Fibroblast of mammary gland (primary cell): ENCODE results near the gene PDGFC.
"Not testable (repeated sequence)": the region's sequence is repeated elsewhere in the genome, so short reads cannot be mapped to it uniquely, and the experiment has no call there.

Experiments used
- DNase-seq: peaks from one replicate; pipeline ENCODE4 v3.0.0-alpha.2; 2010; ENCODE audit warnings: low read depth
- H3K4me3 ChIP-seq: 2 replicates; pipeline ENCODE4 v1.5.1; 2011; ENCODE audit warnings: low read depth, mild to moderate bottlenecking, low read length, moderate library complexity; ENCODE audit not compliant: control insufficient read depth
- CTCF ChIP-seq: conservative IDR thresholded peaks from 2 replicates; pipeline ENCODE4 v1.5.1; 2011; ENCODE audit warnings: low read depth, low read length, inconsistent platforms; ENCODE audit not compliant: control insufficient read depth, insufficient read depth

The PDGFC gene

DNA sequence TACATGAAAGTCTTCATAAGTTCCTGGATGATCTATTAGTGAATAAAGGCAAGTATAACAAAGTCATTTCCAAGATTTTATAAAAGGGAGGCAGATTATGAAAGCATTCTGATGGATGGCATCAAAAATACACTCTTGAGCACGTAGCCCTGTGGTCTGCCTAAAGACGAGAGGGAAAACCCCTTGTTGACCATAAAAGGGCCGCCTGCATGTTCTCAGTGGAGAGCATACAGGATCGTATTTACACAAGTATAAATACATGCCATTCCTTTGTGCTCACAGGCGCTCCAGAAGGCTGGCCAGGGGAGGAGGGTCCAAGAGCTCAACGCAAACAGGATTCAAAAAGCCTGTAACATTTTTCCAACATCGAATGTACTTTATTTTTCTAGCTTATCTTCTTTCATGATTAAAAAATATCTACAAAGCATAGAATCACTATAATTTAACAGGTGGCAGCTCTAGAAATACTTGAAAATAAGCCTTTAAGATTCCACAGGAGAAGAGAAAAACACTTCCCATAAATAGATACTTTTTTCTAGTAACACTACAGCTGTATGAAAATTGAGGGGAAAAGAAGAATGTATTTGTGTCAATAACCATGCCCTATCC, 29.6 kb downstream of the PDGFC start:
- TF ChIP-seq CTCF, result no peak
- DNase-seq, result peak; percentile 80
- H3K4me3 ChIP-seq, result no peak overlapping the region

DNA sequence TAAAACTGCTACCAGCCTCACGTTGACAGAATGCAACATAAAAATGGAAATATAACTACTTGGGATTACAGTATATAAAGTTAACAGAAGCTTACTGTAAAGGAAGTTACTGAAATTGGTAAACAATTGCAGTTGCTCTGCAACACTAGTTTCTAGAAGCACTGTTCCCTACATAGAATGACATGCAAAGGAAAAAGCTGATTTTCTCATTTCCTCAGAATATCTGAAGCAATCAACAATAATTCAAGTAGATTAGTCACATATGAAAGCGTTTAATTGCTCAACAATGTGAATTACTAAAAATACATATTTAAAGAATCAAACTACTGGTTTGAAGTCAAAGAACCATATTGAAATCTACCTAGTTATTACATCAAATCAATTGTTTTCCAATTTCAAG, 31.8 kb downstream of the PDGFC start:
- TF ChIP-seq CTCF, result no peak
- peak; percentile 62 for DNase-seq
- H3K4me3 ChIP-seq, result no peak overlapping the region

- TF ChIP-seq CTCF, result no peak
- H3K4me3 ChIP-seq, result no peak overlapping the region
- no peak for DNase-seq
These were observed 32.5 kb downstream of the PDGFC start for GRCh38 chr4:156939139-156939538.

DNA sequence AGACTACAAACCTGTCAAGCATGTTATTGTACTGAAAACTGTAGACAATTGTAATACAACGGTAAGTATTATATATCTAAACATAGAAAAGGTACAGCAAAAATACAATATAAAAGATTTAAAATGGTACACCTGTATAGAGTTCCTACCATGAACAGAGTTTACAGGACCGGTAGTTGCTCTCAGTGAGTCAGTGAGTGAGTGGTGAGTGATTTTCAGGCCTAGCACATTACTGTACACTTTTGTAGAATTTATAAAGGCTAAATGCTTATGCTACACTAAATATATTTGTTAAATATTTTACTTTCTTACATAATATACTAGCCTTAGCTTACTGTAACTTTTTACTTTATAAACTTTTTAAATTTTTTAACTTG, 37.4 kb downstream of the PDGFC start:
- no peak for DNase-seq
- no peak overlapping the region for H3K4me3 ChIP-seq
- no peak for TF ChIP-seq CTCF

DNA sequence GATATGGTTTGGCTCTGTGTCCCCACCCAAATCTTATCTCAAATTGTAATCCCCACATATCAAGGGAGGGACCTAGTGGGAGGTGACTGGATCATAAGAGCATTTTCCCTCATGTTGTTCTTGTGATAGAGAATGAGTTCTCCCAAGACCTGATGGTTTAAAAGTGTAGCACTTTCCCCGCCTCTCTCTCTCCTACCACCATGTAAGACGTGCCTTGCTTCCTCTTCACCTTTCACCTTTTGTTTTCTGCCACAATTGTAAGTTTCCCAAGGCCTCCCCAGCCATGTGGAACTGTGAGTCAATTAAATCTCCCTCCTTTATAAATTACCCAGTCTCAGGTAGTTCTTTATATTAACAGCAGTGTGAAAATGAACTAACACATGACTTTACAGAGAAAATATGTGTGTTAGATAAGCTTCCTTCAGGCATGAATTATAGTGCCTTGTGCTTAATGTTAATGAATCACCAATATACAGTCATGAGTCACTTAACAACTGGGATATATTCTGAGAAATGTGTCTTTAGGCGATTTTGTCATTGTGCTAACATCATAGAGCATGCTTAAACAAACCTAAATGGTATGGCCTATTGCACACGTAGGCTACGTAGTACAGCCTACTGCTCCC, 37.9 kb downstream of the PDGFC start:
- no peak overlapping the region for H3K4me3 ChIP-seq
- TF ChIP-seq CTCF, result no peak
- peak; percentile 89 for DNase-seq

- not testable (repeated sequence) for DNase-seq, H3K4me3 ChIP-seq
These were observed 39.2 kb downstream of the PDGFC start for GRCh38 chr4:156932360-156932759.

- TF ChIP-seq CTCF, result no peak
- DNase-seq, result peak; percentile 93
- no peak overlapping the region for H3K4me3 ChIP-seq
These were observed 40.3 kb downstream of the PDGFC start for GRCh38 chr4:156931267-156931666.
